ENCODE data around the gene FAM110C.
"Not testable (repeated sequence)": the region's sequence is repeated elsewhere in the genome, so short reads cannot be mapped to it uniquely, and the experiment has no call there.

Gene FAM110C

DNA sequence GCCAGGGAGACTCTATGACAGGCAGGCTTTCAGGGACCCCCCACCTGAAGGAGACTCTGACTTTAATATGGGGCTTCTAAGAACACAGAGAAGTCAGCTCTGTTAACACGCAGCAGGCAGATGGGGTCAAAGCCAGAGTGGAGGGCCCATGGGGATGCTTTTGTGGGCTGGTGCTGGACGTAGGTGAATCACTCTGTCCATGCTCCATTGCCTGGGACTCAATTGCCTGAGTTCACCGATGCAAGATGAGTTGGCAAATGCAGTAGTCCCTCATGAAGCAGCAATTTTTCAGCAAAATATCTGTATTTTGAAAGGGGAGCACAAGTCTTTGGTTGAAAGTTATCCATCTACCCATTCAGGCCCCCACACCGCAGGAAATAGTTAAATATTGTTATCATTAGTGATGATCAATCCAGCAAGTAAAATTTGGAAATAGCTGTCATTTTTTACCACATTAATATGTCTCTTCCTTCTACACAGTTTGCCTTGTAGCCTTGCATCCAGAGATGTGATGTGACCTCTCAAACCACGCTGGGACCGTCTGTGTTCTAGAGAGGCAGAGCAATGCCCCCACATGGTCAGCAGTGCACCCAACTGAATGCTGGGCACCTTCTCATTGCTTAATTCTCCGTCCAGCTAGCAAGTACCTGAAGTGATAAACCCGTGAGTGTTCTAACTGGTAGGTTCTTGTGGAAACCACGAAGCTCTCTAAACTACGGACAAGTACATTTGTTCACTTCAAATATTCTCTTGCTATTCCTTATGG is 34.8 kb upstream of the FAM110C start:
- H3K4me3 ChIP-seq (ENCODE audit: low read depth in 1 of 2, low read length in 1 of 2), result no peak overlapping the region
- no peaks in the 10 kb centered on the region for H3K27me3 ChIP-seq
- H3K36me3 ChIP-seq, result no peaks in the 10 kb centered on the region
- no peak overlapping the region for H3K27ac ChIP-seq
- H3K9me3 ChIP-seq, result no peaks in the 10 kb centered on the region
- H3K4me1 ChIP-seq (ENCODE audit: control insufficient read depth in 1 of 2, insufficient read depth in 1 of 2, low read depth in 1 of 2, low read length in 1 of 2), result no peaks in the 10 kb centered on the region
- TF ChIP-seq, protein P1, sequence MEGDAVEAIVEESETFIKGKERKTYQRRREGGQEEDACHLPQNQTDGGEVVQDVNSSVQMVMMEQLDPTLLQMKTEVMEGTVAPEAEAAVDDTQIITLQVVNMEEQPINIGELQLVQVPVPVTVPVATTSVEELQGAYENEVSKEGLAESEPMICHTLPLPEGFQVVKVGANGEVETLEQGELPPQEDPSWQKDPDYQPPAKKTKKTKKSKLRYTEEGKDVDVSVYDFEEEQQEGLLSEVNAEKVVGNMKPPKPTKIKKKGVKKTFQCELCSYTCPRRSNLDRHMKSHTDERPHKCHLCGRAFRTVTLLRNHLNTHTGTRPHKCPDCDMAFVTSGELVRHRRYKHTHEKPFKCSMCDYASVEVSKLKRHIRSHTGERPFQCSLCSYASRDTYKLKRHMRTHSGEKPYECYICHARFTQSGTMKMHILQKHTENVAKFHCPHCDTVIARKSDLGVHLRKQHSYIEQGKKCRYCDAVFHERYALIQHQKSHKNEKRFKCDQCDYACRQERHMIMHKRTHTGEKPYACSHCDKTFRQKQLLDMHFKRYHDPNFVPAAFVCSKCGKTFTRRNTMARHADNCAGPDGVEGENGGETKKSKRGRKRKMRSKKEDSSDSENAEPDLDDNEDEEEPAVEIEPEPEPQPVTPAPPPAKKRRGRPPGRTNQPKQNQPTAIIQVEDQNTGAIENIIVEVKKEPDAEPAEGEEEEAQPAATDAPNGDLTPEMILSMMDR (IDR thresholded peaks at IDR 0.05), result no peak

DNA sequence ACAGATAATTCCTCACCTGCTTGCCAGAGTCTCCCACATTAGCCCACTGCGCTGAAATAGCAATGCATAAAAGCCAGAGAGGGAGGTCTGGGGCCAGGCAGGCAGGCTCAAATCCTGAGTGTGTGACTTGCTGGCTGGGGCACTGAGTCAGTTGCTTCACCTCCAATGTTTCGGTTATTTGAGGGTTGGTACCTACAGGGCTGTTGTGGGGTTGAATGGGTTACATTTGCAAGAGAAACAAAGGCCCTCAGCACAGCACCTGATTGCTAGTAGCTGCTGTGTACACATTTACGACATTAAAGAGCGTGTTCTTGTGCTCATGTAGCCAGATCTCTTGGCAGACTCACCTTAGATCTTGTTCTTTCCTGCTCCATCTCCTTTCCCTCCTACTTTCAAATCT is 34.1 kb upstream of the FAM110C start:
- TF ChIP-seq, protein P1 (IDR thresholded peaks at IDR 0.05), result no peak
- H3K9me3 ChIP-seq, result no peaks in the 10 kb centered on the region
- H3K27me3 ChIP-seq, result no peaks in the 10 kb centered on the region
- no peaks in the 10 kb centered on the region for H3K4me1 ChIP-seq (ENCODE audit: control insufficient read depth in 1 of 2, insufficient read depth in 1 of 2, low read depth in 1 of 2, low read length in 1 of 2)
- H3K27ac ChIP-seq, result no peak overlapping the region
- H3K4me3 ChIP-seq (ENCODE audit: low read depth in 1 of 2, low read length in 1 of 2), result no peak overlapping the region
- no peaks in the 10 kb centered on the region for H3K36me3 ChIP-seq

DNA sequence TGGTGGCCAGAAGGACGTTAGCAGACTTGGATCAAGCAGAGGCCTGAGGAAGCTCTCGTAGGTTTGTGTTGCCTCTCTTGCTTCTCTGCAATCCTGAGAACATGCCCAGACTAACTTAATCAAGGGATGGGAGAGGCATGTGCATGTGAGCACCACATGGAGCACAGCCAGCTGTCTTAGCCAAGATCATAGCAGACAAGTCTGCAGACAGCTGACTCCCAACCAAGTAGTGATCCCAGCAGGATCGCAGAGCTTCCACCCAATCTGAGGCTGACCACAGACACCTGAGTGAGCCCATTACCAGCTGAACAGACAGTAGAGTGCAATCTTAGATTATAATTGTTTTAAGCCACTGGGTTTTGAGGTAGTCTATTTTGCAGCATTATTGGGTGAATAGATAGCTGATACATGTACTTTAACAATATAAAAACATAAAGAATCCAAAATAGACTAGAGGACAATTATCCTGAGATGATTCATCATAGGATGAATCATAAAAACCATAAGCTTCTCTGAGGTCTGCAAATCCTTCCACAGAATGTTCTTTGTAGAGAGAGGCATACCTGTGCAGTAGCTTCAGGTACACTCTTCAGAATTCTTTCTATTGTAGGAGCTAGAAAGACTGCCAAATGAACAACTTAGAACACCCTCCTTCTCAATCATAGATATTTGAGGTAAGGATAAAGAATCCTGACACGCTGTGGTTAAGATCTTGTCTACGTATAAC is 25.2 kb upstream of the FAM110C start:
- no peaks in the 10 kb centered on the region for H3K4me1 ChIP-seq (ENCODE audit: control insufficient read depth in 1 of 2, insufficient read depth in 1 of 2, low read depth in 1 of 2, low read length in 1 of 2)
- no peaks in the 10 kb centered on the region for H3K9me3 ChIP-seq
- no peak overlapping the region for H3K4me3 ChIP-seq (ENCODE audit: low read depth in 1 of 2, low read length in 1 of 2)
- no peak overlapping the region for H3K27ac ChIP-seq
- TF ChIP-seq, protein P1 (IDR thresholded peaks at IDR 0.05), result no peak
- H3K36me3 ChIP-seq, result no peaks in the 10 kb centered on the region
- H3K27me3 ChIP-seq, result no peaks in the 10 kb centered on the region

DNA sequence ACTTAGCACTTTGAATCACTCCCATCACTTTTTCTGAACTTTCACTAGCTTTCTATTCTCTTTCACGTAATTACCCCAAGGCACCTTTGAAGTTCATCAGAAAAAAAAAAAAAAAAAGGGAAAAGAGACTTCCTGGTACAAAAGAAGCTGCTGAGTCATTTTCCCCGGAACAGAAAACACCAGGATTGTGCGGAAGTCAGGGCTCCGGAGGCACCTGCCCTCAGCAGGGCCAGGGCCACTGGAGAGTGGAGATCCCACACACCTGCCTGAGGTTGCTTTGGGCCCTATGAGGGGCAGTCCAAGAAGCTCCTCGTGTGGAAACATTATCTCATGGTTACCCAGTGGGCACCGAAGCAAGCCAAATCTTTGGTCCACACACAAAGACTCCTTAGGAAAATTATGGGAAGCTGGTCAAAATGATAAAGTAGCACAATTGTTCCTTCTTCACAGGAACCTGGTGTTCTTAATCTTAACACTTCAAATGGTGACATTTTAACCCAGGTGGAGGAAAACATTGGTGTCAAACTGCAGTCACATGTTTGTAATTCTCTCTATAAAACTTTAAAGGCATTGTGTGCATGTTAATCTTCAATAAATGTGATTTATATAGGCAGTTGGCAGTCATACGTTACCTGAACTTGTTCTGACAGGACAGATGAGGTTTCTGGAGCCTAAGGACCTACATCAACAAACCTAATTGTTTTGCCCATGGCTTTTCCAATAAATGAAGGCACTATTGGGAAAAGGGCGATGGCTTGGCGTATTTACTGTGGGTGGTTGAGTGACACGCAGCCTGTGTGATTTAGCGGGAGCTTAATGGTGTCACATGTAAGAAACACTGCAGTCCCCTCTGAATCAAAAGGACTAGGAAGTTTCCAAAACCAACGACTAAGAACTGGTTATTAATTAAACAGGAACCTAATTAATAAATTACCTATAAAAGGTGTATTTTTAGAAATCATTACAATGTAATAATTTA is 23.4 kb upstream of the FAM110C start:
- TF ChIP-seq, protein P1 (IDR thresholded peaks at IDR 0.05), result no peak
- no peak overlapping the region for H3K27ac ChIP-seq

DNA sequence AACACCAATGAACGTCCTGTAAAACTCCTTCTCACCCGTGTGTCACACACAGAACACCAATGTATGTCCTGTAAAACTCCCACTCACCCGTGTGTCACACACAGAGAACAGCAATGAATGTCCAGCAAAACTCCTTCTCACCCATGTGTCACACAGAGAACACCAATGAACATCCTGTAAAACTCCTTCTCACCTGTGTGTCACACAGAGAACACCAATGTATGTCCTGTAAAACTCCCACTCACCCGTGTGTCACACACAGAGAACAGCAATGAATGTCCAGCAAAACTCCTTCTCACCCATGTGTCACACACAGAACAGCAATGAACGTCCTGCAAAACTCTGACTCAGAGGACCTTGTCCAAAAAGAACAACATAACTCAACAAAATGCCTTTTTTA is 22.3 kb upstream of the FAM110C start:
- H3K9me3 ChIP-seq; H3K27ac ChIP-seq; H3K4me1 ChIP-seq (ENCODE audit: control insufficient read depth in 1 of 2, insufficient read depth in 1 of 2, low read depth in 1 of 2, low read length in 1 of 2): not testable (repeated sequence)

More for the DNA sequence above, 23.4 kb upstream of the FAM110C start:
- no peaks in the 10 kb centered on the region for H3K4me1 ChIP-seq (ENCODE audit: control insufficient read depth in 1 of 2, insufficient read depth in 1 of 2, low read depth in 1 of 2, low read length in 1 of 2)
- H3K4me3 ChIP-seq (ENCODE audit: low read depth in 1 of 2, low read length in 1 of 2), result no peak overlapping the region
- no peaks in the 10 kb centered on the region for H3K27me3 ChIP-seq
- no peaks in the 10 kb centered on the region for H3K36me3 ChIP-seq
- H3K9me3 ChIP-seq, result no peaks in the 10 kb centered on the region

More for the DNA sequence above, 22.3 kb upstream of the FAM110C start:
- not testable (repeated sequence) for H3K27me3 ChIP-seq; H3K36me3 ChIP-seq; H3K4me3 ChIP-seq (ENCODE audit: low read depth in 1 of 2, low read length in 1 of 2)

Measured in neutrophil (primary cell).